ENCODE data around the gene MYL12B. TPM values are rescaled to one million over a fixed set of nuclear protein-coding genes. Genes with fewer than 3 reads are reported as not detected.

Gene MYL12B
- total RNA-seq, 1 donor from 2014 or later: 239 TPM

DNA sequence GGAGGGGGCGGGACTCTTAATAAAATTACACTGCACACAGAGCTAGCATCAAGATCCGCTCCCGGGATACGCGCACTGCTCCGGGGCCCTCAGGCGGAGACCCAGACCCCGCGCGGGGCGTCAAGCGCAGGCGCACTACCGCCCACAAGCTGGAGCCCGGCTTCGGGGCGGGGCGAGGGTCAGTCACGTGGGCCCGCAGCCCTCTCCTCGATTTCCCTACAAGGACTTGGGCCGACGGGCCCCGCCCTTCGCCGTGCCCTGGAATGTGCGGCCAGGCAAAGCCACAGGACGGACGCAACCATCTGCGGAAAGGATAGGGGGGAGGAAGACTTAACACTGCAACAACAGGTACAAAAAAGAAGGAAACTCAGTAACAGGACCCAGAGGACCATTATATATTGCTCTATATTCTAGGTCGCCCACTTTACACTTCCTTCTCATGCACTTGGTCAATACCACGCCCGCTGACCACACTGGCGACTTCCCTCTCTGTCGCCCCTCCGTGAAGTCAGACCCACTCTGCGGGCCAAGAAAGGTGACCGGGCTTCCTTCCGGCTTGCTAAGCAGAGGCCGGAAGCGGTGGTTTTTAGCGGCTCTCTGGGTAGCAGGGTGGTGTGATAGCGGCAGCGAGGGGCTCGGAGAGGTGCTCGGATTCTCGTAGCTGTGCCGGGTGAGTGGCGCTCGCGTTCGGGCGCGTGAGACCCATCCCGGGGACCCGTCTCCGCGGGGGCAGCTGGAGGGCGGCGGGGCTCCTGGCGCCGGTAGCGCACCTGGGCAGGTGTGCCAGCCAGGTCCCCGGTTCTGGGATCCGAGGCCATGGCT is 14.5 kb upstream of the MYL12B start, which contains the start of gene MYL12A:
Gene MYL12A (plus strand): TSS at position 562 of the 822 bp plus-strand sequence. CDS start 5,447 bp downstream, outside the sequence.
- Mint-ChIP-seq H3K4me1 (peaks cover 54% of the 10 kb centered on the region), H3K4me3 (peak within 1 kb of the TSS; percentile 98), H3K36me3 (ENCODE audit: low read depth) (peaks cover 25% of the 10 kb centered on the region), H3K27ac (peak within 1 kb of the TSS; percentile 95), H3K27me3 (no peaks in the 10 kb centered on the region), H3K9me3 (no peaks in the 10 kb centered on the region)
- peak; percentile 99 for DNase-seq
- intact Hi-C loops (cut with micrococcal nuclease): loop anchor here (1.0 to 10.0 kb wide), 11 partner anchors 14 to 910 kb away; partner anchors contain the start of genes EMILIN2, LPIN2 and SMCHD1

DNA sequence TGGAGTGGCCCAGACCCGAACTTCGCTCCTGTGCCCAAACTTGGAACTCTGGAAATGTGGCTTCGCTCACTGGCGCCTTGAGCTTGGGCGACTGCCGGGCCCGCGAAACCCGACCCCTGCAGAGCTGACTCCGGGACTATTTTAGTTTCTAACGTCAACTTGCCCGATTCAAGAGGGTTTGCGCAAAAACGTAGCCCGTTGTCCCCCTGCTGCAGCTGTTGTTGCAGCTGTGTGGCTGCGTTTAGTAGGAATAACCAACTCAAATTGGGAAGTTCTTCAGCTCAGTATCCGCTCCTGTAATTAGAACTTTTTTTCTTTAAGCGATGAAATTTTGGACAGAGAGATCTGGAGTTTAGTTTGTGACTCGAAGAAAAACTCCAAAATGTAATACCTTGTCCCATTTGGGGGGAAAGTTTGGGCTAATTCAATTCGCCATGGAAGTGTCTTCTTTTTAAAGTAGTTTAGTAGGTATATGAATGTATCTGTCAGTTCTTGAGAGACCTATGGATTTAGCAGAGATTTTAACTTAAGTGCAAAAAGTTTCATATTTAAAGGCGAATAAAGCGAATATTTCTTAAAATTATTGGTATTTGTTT is 13.8 kb upstream of the MYL12B start:
- intact Hi-C loops (cut with micrococcal nuclease): loop anchor here (1.0 to 10.0 kb wide), 4 partner anchors 235 to 911 kb away; partner anchors contain the start of genes EMILIN2 and LPIN2
- Mint-ChIP-seq H3K27ac (peak overlapping the region; percentile 95), H3K9me3 (no peaks in the 10 kb centered on the region), H3K4me1 (peaks cover 60% of the 10 kb centered on the region), H3K27me3 (no peaks in the 10 kb centered on the region), H3K36me3 (ENCODE audit: low read depth) (peaks cover 30% of the 10 kb centered on the region), H3K4me3 (peak overlapping the region; percentile 98)
- DNase-seq: no peak

DNA sequence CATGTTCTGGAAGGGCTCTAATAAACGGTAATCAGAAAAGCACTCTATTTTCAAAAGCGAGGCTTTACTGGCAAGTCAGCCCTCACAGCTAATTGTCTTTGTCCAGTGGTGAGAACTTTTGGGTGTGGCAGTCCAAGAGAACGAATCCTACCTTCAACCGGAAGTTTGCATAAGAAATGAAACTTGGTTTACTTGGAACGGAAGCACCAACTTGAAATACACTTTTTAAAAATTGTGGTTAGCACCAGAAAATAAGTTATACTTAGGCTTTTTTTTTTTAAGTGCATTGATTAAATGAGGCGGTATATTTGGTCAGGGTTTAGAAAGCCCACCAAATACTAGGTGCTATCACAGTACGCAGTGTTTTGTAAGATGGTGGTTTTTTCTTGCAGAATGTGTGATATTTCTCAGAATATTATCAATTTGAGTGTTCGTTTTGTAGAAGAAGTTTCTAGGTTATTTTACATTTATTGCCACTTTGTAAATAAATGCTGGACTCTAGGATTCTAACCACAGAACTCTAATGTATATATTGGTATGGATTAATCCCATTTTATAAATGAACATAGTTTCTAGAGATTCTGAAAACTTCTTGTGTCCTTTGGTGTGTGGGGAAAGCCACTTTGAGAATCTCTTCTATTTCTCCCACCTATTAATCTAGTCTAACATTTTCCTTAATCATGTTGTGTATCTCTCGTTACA is 13.1 kb upstream of the MYL12B start:
- H3K27me3 Mint-ChIP-seq: no peaks in the 10 kb centered on the region
- H3K27ac Mint-ChIP-seq: peak overlapping the region; percentile 95
- H3K9me3 Mint-ChIP-seq: no peaks in the 10 kb centered on the region
- DNase-seq: peak; percentile 84
- H3K4me3 Mint-ChIP-seq: peak overlapping the region; percentile 98
- H3K4me1 Mint-ChIP-seq: peaks cover 62% of the 10 kb centered on the region
- intact Hi-C loops (cut with micrococcal nuclease): loop anchor here (1.0 to 10.0 kb wide), 4 partner anchors 236 to 912 kb away; partner anchors contain the start of genes EMILIN2 and LPIN2
- peaks cover 34% of the 10 kb centered on the region for H3K36me3 Mint-ChIP-seq (ENCODE audit: low read depth)

DNA sequence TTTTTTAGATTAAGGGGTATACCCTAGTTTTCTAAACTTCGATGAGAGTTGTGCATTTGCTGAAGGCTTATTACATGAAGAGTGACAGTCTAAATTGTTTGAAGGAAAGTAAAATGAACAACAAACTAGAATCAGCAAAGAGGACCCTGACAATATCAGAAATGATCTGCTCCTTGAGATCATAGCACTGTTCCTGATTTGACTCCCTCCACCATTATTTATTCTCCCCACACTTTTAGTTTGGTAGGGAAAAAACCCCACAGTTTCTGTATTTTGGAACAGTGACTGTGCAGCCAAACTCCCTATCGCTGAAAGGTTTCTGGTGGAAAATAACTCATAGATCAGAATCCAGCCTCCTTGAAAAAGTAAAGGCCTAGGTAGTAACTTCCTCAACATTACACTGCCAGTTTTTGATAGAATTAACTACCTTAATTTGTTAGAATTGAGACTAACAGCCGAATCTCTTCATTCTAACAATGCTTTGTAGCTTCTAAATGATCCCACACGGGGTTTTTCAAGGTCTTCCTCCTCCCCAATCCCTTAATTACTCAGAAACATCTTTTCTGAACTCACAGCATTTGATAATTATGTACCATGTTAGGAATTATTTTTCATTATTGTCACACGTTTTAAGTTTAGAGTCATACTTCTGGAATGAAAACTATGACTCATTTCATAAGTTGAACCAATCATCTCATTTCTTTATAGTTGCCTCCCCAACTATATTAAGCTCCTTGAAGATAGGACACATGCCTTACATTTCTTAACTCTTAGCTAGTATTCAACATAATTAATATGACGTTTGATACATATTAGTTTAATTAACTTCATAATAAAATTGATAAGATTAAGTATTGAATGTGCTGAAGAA is 11.5 kb upstream of the MYL12B start:
- H3K4me3 Mint-ChIP-seq: peak overlapping the region; percentile 81
- peak overlapping the region; percentile 94 for H3K27ac Mint-ChIP-seq
- intact Hi-C loops (cut with micrococcal nuclease): loop anchor here (1.0 kb wide), 1 partner anchor 189 kb away; no protein-coding TSS in a partner anchor
- H3K9me3 Mint-ChIP-seq: no peaks in the 10 kb centered on the region
- H3K36me3 Mint-ChIP-seq (ENCODE audit: low read depth): peaks cover 44% of the 10 kb centered on the region
- H3K27me3 Mint-ChIP-seq: no peaks in the 10 kb centered on the region
- DNase-seq: no peak
- H3K4me1 Mint-ChIP-seq: peaks cover 60% of the 10 kb centered on the region

DNA sequence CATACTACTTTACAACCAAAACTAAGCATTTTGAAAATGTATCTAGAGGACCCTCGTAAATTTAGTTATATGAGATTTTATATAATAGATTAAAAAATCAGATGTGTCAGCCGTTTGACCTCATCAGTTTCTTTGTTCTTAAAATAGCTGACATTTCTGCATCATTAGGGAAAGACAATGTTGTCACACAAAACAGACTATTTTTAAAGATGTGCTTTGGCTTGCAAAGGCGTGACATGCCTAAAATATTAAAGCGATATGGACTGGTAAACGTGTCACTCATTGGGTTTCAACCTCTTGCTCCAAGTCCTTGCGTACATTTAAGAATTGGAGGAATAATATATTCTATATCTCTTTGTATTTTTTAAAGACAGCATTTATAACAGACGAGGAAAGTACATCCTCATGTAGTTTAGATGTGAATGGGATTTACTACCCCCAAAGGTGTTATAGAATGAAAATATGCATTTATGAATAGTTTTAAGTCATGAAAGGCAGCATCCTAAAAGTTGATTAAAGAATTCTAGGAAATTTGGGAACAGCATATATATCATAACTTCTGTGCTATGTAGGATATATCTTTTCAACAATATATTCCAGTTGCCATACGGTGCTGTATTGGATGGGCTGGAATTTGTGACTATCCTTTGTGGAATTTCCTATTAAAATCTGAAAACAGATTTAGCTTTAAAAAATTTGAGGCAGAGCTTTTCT is 10.5 kb upstream of the MYL12B start:
- Mint-ChIP-seq H3K9me3 (no peaks in the 10 kb centered on the region), H3K36me3 (ENCODE audit: low read depth) (peaks cover 50% of the 10 kb centered on the region), H3K4me1 (peaks cover 57% of the 10 kb centered on the region), H3K27ac (no peak overlapping the region), H3K27me3 (no peaks in the 10 kb centered on the region), H3K4me3 (peak overlapping the region; percentile 70)
- intact Hi-C loops (cut with micrococcal nuclease): no loop called here
- DNase-seq: no peak

DNA sequence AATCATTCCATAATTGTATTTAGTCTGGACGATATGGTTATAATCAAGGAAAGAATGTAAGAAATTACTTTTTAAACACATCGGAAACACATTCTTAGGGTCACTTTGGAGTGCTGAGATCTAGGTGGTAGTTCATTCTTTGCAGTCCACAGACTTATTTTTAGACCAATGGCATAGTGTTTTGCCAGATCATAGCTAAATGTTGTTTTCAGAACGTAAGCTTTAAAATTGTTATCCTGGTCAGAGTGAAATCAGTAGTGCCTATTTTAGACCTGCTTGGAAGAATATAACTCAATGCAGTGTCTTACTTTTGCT is 10.0 kb upstream of the MYL12B start:
- DNase-seq: no peak
- Mint-ChIP-seq H3K27ac (peak overlapping the region; percentile 58), H3K27me3 (no peaks in the 10 kb centered on the region), H3K36me3 (ENCODE audit: low read depth) (peaks cover 54% of the 10 kb centered on the region), H3K9me3 (no peaks in the 10 kb centered on the region), H3K4me3 (peak overlapping the region; percentile 70), H3K4me1 (peaks cover 57% of the 10 kb centered on the region)
- intact Hi-C loops (cut with micrococcal nuclease): no loop called here

DNA sequence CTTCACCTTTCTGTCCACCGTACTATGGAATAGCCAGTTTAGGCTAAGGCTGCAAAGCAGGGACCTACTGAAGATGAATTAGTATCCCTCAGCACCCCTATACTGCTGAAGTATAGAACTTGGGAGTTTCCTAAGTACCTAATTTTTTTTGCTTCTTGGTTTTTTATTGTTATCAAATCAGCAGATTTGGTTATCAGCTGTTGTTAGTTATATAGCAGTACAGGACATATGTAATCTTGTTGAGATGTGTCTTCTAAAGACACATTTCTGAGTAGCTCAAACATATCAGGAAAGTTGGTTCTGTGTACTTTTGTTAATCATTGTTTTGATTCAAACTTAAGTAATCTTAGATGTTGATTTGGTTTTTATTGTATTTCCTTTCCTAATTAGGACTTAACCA is 9.1 kb upstream of the MYL12B start:
- H3K27ac Mint-ChIP-seq: peak overlapping the region; percentile 54
- peak overlapping the region; percentile 55 for H3K4me3 Mint-ChIP-seq
- DNase-seq: no peak
- peaks cover 63% of the 10 kb centered on the region for H3K4me1 Mint-ChIP-seq
- H3K9me3 Mint-ChIP-seq: no peaks in the 10 kb centered on the region
- H3K27me3 Mint-ChIP-seq: no peaks in the 10 kb centered on the region
- peaks cover 62% of the 10 kb centered on the region for H3K36me3 Mint-ChIP-seq (ENCODE audit: low read depth)
- intact Hi-C loops (cut with micrococcal nuclease): no loop called here

- intact Hi-C loops (cut with micrococcal nuclease): no loop called here
Measured at GRCh38 chr18:3254725-3255124, 7.2 kb upstream of the MYL12B start.

DNA sequence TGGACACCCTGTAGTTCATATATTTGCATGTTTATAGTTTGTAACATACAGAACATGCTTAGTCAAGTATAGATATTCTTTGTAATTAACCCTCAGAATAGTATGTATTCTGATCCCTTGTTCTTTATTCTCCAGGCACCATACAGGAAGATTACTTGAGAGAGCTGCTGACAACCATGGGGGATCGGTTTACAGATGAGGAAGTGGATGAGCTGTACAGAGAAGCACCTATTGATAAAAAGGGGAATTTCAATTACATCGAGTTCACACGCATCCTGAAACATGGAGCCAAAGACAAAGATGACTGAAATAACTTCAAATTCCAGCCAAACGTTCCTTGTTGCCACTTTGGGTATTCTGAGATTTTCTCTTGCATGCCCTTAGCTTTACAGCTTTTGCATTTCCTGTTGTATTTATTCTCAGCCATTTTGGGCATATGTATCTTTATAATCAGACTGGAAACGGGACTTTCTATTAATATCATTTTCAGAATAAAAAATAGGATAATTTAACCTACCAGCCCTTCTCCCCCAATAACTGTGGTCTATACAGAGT is 6.2 kb upstream of the MYL12B start:
- intact Hi-C loops (cut with micrococcal nuclease): no loop called here
- peak overlapping the region; percentile 6 for H3K27ac Mint-ChIP-seq
- DNase-seq: no peak
- H3K4me1 Mint-ChIP-seq: peaks cover 74% of the 10 kb centered on the region
- H3K27me3 Mint-ChIP-seq: no peaks in the 10 kb centered on the region
- peaks cover 60% of the 10 kb centered on the region for H3K36me3 Mint-ChIP-seq (ENCODE audit: low read depth)
- no peak overlapping the region for H3K4me3 Mint-ChIP-seq
- no peaks in the 10 kb centered on the region for H3K9me3 Mint-ChIP-seq

More at GRCh38 chr18:3254725-3255124, 7.2 kb upstream of the MYL12B start:
- Mint-ChIP-seq H3K36me3 (ENCODE audit: low read depth) (peaks cover 63% of the 10 kb centered on the region), H3K4me3 (no peak overlapping the region), H3K27ac (peak overlapping the region; percentile 1), H3K9me3 (no peaks in the 10 kb centered on the region), H3K4me1 (peaks cover 75% of the 10 kb centered on the region), H3K27me3 (no peaks in the 10 kb centered on the region)
- DNase-seq: no peak

- Mint-ChIP-seq H3K27me3 (no peaks in the 10 kb centered on the region), H3K4me3 (no peak overlapping the region), H3K4me1 (peaks cover 66% of the 10 kb centered on the region), H3K9me3 (no peaks in the 10 kb centered on the region), H3K36me3 (ENCODE audit: low read depth) (peaks cover 58% of the 10 kb centered on the region), H3K27ac (peak overlapping the region; percentile 86)
- no peak for DNase-seq
- intact Hi-C loops (cut with micrococcal nuclease): no loop called here
Measured at GRCh38 chr18:3256693-3257626, 5.0 kb upstream of the MYL12B start.

GRCh38 chr18:3257627-3258120 is 4.3 kb upstream of the MYL12B start:
- intact Hi-C loops (cut with micrococcal nuclease): no loop called here
- H3K36me3 Mint-ChIP-seq (ENCODE audit: low read depth): peaks cover 55% of the 10 kb centered on the region
- H3K9me3 Mint-ChIP-seq: no peaks in the 10 kb centered on the region
- no peak for DNase-seq
- peaks cover 62% of the 10 kb centered on the region for H3K4me1 Mint-ChIP-seq
- peak overlapping the region; percentile 27 for H3K4me3 Mint-ChIP-seq
- no peaks in the 10 kb centered on the region for H3K27me3 Mint-ChIP-seq
- H3K27ac Mint-ChIP-seq: peak overlapping the region; percentile 86

Measured in activated CD4-positive, alpha-beta T cell treated with anti-CD3 and anti-CD28 coated beads, Interleukin-2, amount 10 ng/mL, durations not matched to agents 24 days and 14 days (primary cell).